H1 (cell line): ENCODE results near the gene GATC. TPM values are rescaled to one million over a fixed set of nuclear protein-coding genes. Genes with fewer than 3 reads are reported as not detected.

Experiments
- CHD7 ChIP-seq: fragments of 300-600 bp; sonication (generic); IDR thresholded peaks from 2 replicates; pipeline ENCODE4 v1.7.1; 2012; ENCODE audit warnings: low read length, moderate library complexity, mild to moderate bottlenecking, inconsistent platforms; ENCODE audit not compliant: insufficient replicate concordance
- CTBP2 ChIP-seq: IDR thresholded peaks from 2 replicates; pipeline ENCODE4 v1.7.0; 2011; ENCODE audit warnings: borderline replicate concordance, mild to moderate bottlenecking, moderate library complexity, mixed read lengths, low read length; ENCODE audit not compliant: insufficient read depth, insufficient read length
- polyA plus RNA-seq, 7 experiments: library from polyadenylated mRNA; depleted of rRNA in 3 of 7; stranded (reverse) in 5 of 7; unstranded in 2 of 7; fragments of >200 nt in 5 of 7; fragments of 200-250 nt in 2 of 7; gene quantifications; 1 replicate in 5 of 7; 2 replicates in 1 of 7; 4 replicates in 1 of 7; pipeline versions ENCODE4 v1.2.1 to v1.2.3, GENCODE V29; 2011 to 2013; ENCODE audit warnings: missing spikeins in 2 of 7, mixed read lengths in 2 of 7
- total RNA-seq: library from RNA; stranded (reverse); fragmentation: NEBNext Ultra II Directional; extraction: Animal tissue kit (Norgen Biotek cat#: 25700); gene quantifications from 2 replicates; pipeline ENCODE4 v1.2.1, GENCODE V29; 2021

GATC gene
- total and polyA plus RNA-seq, 2 of the 8 experiments (the other 6 are each of a cell fraction or from before 2014, with no cell fraction given): 13.2 to 30.4 TPM

- TF ChIP-seq CHD7 (no peak), CTBP2 (no peak)
Measured at GRCh38 chr12:120467439-120467838, 21.2 kb downstream of the GATC start (continued).
